ENCODE results near the gene FMN2.

Gene FMN2

GRCh38 chr1:240522122-240522822 is 430.6 kb downstream of the FMN2 start (continued):
- TF ChIP-seq ZNF70 (CRISPR knock-in tag; IDR thresholded peaks at IDR 0.05) (no peak), SNAI2 (CRISPR knock-in tag; IDR thresholded peaks at IDR 0.05) (no peak), CSDC2 (CRISPR knock-in tag; IDR thresholded peaks at IDR 0.05) (no peak)

DNA sequence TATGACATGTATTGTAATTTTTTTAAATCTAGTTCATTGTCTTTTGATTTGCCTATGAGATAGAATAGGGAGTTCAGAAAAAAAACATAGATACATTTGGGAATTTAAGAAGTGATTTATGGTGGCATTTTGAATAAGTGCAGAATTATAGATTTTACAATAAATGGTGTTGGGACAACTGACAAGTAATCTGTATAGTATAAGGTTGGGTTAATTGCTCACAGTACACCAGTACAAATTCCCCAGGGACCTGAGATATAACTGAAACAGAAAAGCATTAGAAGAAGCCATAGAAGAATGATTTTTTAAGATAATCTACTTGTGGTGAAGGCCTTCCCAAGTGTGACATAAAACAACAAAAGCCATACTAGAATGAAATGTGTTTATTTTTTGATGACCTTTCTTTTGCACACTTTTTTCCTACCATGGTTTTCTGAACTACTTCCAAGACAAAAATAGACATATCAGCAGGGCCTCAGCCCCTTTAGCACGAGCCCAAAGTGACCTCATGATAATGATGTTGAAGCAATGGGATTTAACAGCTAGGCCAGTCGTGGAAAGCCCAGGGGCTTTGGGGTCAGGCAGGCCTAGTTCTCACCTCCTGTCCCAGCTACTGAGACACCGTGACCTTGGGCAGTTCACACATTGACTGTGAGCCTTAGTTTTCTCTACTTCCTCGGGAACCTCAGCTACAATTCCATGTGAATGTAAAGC is 432.8 kb downstream of the FMN2 start:
- no peak for ATAC-seq
- TF ChIP-seq SNAI2 (CRISPR knock-in tag; IDR thresholded peaks at IDR 0.05) (no peak), GLIS3 (CRISPR knock-in tag; IDR thresholded peaks at IDR 0.05) (no peak), ZNF70 (CRISPR knock-in tag; IDR thresholded peaks at IDR 0.05) (no peak), PPARA (CRISPR knock-in tag; IDR thresholded peaks at IDR 0.05; ENCODE audit: borderline replicate concordance) (no peak), ZNF8 (CRISPR knock-in tag; IDR thresholded peaks at IDR 0.05) (no peak), TOX (CRISPR knock-in tag; IDR thresholded peaks at IDR 0.05; ENCODE audit: borderline replicate concordance) (no peak), BACH2 (CRISPR knock-in tag; IDR thresholded peaks at IDR 0.05; ENCODE audit: borderline replicate concordance) (no peak), ZFP3 (CRISPR knock-in tag; IDR thresholded peaks at IDR 0.05) (no peak), CSDC2 (CRISPR knock-in tag; IDR thresholded peaks at IDR 0.05) (no peak), ARNTL (CRISPR knock-in tag; IDR thresholded peaks at IDR 0.05; ENCODE audit: borderline replicate concordance, low read depth) (no peak), RARB (CRISPR knock-in tag; IDR thresholded peaks at IDR 0.05) (no peak), ISL1 (CRISPR knock-in tag; IDR thresholded peaks at IDR 0.05) (no peak)
- TF ChIP-seq, protein P1, sequence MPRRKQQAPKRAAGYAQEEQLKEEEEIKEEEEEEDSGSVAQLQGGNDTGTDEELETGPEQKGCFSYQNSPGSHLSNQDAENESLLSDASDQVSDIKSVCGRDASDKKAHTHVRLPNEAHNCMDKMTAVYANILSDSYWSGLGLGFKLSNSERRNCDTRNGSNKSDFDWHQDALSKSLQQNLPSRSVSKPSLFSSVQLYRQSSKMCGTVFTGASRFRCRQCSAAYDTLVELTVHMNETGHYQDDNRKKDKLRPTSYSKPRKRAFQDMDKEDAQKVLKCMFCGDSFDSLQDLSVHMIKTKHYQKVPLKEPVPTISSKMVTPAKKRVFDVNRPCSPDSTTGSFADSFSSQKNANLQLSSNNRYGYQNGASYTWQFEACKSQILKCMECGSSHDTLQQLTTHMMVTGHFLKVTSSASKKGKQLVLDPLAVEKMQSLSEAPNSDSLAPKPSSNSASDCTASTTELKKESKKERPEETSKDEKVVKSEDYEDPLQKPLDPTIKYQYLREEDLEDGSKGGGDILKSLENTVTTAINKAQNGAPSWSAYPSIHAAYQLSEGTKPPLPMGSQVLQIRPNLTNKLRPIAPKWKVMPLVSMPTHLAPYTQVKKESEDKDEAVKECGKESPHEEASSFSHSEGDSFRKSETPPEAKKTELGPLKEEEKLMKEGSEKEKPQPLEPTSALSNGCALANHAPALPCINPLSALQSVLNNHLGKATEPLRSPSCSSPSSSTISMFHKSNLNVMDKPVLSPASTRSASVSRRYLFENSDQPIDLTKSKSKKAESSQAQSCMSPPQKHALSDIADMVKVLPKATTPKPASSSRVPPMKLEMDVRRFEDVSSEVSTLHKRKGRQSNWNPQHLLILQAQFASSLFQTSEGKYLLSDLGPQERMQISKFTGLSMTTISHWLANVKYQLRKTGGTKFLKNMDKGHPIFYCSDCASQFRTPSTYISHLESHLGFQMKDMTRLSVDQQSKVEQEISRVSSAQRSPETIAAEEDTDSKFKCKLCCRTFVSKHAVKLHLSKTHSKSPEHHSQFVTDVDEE (CRISPR knock-in tag; IDR thresholded peaks at IDR 0.05), result no peak
- TF ChIP-seq, protein P2, sequence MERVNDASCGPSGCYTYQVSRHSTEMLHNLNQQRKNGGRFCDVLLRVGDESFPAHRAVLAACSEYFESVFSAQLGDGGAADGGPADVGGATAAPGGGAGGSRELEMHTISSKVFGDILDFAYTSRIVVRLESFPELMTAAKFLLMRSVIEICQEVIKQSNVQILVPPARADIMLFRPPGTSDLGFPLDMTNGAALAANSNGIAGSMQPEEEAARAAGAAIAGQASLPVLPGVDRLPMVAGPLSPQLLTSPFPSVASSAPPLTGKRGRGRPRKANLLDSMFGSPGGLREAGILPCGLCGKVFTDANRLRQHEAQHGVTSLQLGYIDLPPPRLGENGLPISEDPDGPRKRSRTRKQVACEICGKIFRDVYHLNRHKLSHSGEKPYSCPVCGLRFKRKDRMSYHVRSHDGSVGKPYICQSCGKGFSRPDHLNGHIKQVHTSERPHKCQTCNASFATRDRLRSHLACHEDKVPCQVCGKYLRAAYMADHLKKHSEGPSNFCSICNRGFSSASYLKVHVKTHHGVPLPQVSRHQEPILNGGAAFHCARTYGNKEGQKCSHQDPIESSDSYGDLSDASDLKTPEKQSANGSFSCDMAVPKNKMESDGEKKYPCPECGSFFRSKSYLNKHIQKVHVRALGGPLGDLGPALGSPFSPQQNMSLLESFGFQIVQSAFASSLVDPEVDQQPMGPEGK (CRISPR knock-in tag; IDR thresholded peaks at IDR 0.05; ENCODE audit: borderline replicate concordance), result no peak
- TF ChIP-seq, protein P3, sequence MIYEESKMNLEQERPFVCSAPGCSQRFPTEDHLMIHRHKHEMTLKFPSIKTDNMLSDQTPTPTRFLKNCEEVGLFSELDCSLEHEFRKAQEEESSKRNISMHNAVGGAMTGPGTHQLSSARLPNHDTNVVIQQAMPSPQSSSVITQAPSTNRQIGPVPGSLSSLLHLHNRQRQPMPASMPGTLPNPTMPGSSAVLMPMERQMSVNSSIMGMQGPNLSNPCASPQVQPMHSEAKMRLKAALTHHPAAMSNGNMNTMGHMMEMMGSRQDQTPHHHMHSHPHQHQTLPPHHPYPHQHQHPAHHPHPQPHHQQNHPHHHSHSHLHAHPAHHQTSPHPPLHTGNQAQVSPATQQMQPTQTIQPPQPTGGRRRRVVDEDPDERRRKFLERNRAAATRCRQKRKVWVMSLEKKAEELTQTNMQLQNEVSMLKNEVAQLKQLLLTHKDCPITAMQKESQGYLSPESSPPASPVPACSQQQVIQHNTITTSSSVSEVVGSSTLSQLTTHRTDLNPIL (CRISPR knock-in tag; IDR thresholded peaks at IDR 0.05; ENCODE audit: low read depth), result no peak
